H1 (cell line): ENCODE results near the gene TUNAR.

Experiments used
- CTCF ChIP-seq, 3 experiments: IDR thresholded peaks; 1 replicate in 2 of 3; 2 replicates in 1 of 3; pipeline versions ENCODE4 v1.5.1 to v1.6.1; 2011; ENCODE audit warnings: low read length in 3 of 3, mild to moderate bottlenecking in 3 of 3, inconsistent platforms in 2 of 3, low read depth in 1 of 3, moderate library complexity in 1 of 3; ENCODE audit not compliant: insufficient read depth in 1 of 3; ENCODE audit errors: control extremely low read depth in 1 of 3
- EZH2 ChIP-seq: fragments of 200-600 bp; sonication (generic); IDR thresholded peaks from 2 replicates; pipeline ENCODE4 v1.7.1; 2012; ENCODE audit warnings: low read depth, mild to moderate bottlenecking, moderate library complexity, low read length, inconsistent platforms; ENCODE audit not compliant: severe bottlenecking
- KDM1A ChIP-seq: fragments of 200-600, 300-600 bp; sonication (generic); IDR thresholded peaks from 2 replicates; pipeline ENCODE4 v1.7.1; 2016; ENCODE audit warnings: mild to moderate bottlenecking, low read length, borderline replicate concordance
- MAX ChIP-seq: IDR thresholded peaks from 2 replicates; pipeline ENCODE4 v1.6.1; 2012; ENCODE audit warnings: inconsistent platforms
- SUZ12 ChIP-seq: fragments of 200-600 bp; sonication (generic); IDR thresholded peaks from 2 replicates; pipeline ENCODE4 v1.6.1; 2012; ENCODE audit warnings: mild to moderate bottlenecking, inconsistent platforms, low read length, moderate library complexity, mixed read lengths

- no peak for TF ChIP-seq CTCF (IDR thresholded peaks at IDR 0.05; ENCODE audit: control extremely low read depth in 1 of 3, insufficient read depth in 1 of 3, low read depth in 1 of 3, low read length in 3 of 3)
- no peak for TF ChIP-seq KDM1A
- no peak for TF ChIP-seq SUZ12
- TF ChIP-seq MAX: no peak
- no peak for TF ChIP-seq EZH2
These were observed 80.2 kb downstream of the TUNAR start for GRCh38 chr14:95956601-95957460.
